ENCODE results near the gene ACAD9. TPM values are rescaled to one million over a fixed set of nuclear protein-coding genes. Genes with fewer than 3 reads are reported as not detected.

The ACAD9 gene
- total RNA-seq, 2 donors from 2014 or later: 32.0 to 55.1 TPM

- Histone ChIP-seq H3K9me3 (no peaks in the 10 kb centered on the region), H3K9ac (ENCODE audit: low read depth in 2 of 2, low read length in 2 of 2) (no peak overlapping the region), H3K4me3 (no peak overlapping the region), H3K27me3 (no peaks in the 10 kb centered on the region), H3K4me1 (no peaks in the 10 kb centered on the region), H3K27ac (no peak overlapping the region), H3K36me3 (no peaks in the 10 kb centered on the region)
- intact Hi-C loops (cut with DNase I): no loop called here
- no peak for TF ChIP-seq CTCF (IDR thresholded peaks at IDR 0.05)
- no peak for DNase-seq
Observed at GRCh38 chr3:128945878-128946175, 66.4 kb downstream of the ACAD9 start.

GRCh38 chr3:128946411-128946810 is 67.0 kb downstream of the ACAD9 start:
- TF ChIP-seq CTCF (IDR thresholded peaks at IDR 0.05): no peak
- Histone ChIP-seq H3K4me3 (no peak overlapping the region), H3K9ac (ENCODE audit: low read depth in 2 of 2, low read length in 2 of 2) (no peak overlapping the region), H3K4me1 (no peaks in the 10 kb centered on the region), H3K27me3 (no peaks in the 10 kb centered on the region), H3K36me3 (no peaks in the 10 kb centered on the region), H3K9me3 (no peaks in the 10 kb centered on the region), H3K27ac (no peak overlapping the region)
- intact Hi-C loops (cut with DNase I): no loop called here
- no peak for DNase-seq

- Histone ChIP-seq H3K9me3 (no peaks in the 10 kb centered on the region), H3K9ac (ENCODE audit: low read depth in 2 of 2, low read length in 2 of 2) (no peak overlapping the region), H3K27ac (no peak overlapping the region), H3K4me1 (no peaks in the 10 kb centered on the region), H3K27me3 (no peaks in the 10 kb centered on the region), H3K4me3 (no peak overlapping the region), H3K36me3 (no peaks in the 10 kb centered on the region)
- DNase-seq: no peak
- TF ChIP-seq CTCF (IDR thresholded peaks at IDR 0.05): no peak
- intact Hi-C loops (cut with DNase I): no loop called here
Observed at GRCh38 chr3:128949158-128949557, 69.7 kb downstream of the ACAD9 start.

GRCh38 chr3:128950223-128950938 is 71.0 kb downstream of the ACAD9 start:
- intact Hi-C loops (cut with DNase I): no loop called here
- Histone ChIP-seq H3K4me1 (no peaks in the 10 kb centered on the region), H3K9ac (ENCODE audit: low read depth in 2 of 2, low read length in 2 of 2) (no peak overlapping the region), H3K9me3 (no peaks in the 10 kb centered on the region), H3K4me3 (no peak overlapping the region), H3K27me3 (no peaks in the 10 kb centered on the region), H3K36me3 (no peaks in the 10 kb centered on the region), H3K27ac (no peak overlapping the region)
- TF ChIP-seq CTCF (IDR thresholded peaks at IDR 0.05): no peak
- DNase-seq: peak; percentile 16

- H3K4me1 ChIP-seq: no peaks in the 10 kb centered on the region
- intact Hi-C loops (cut with DNase I): no loop called here
- H3K27me3 ChIP-seq: no peaks in the 10 kb centered on the region
- no peaks in the 10 kb centered on the region for H3K36me3 ChIP-seq
- TF ChIP-seq CTCF (IDR thresholded peaks at IDR 0.05): no peak
- no peak for DNase-seq
- no peaks in the 10 kb centered on the region for H3K9me3 ChIP-seq
- H3K9ac ChIP-seq (ENCODE audit: low read depth in 2 of 2, low read length in 2 of 2): no peak overlapping the region
- H3K4me3 ChIP-seq: no peak overlapping the region
- no peak overlapping the region for H3K27ac ChIP-seq
Observed at GRCh38 chr3:128956440-128956839, 77.0 kb downstream of the ACAD9 start.

Other genes starting within 250 kb of the ACAD9 start
- 100 to 1,000 TPM; 188 to 314 TPM for gene RPN1, start 228.8 kb upstream of the ACAD9 start, total RNA-seq
- 100 to 1,000 TPM; 221 to 272 TPM for gene RAB7A, start 153.4 kb upstream of the ACAD9 start, total RNA-seq
- gene CFAP92, start 114.5 kb downstream of the ACAD9 start, total RNA-seq: 1 to 10 TPM in 1 of 2 donors, under 1 TPM in 1; 0.77 to 1.2 TPM
- 1 to 10 TPM; 1.3 to 1.7 TPM for gene EFCC1, start 121.7 kb downstream of the ACAD9 start, total RNA-seq
- under 1 TPM in 1 of 2 donors, not detected in 1; 0.37 TPM for gene GP9, start 181.2 kb downstream of the ACAD9 start, total RNA-seq
- gene RAB43, start 242.2 kb downstream of the ACAD9 start, total RNA-seq: 10 to 100 TPM; 33.3 to 42.6 TPM